DOHH2 (cell line): ENCODE measurements around the gene COX8A.

ENCODE experiments used
- CTCF ChIP-seq: fragments of 200-600 bp; sonication (generic); IDR thresholded peaks from one replicate; pipeline ENCODE4 v1.5.1; 2014; ENCODE audit warnings: antibody characterized with exemption, mild to moderate bottlenecking, low read depth, low read length; ENCODE audit not compliant: poor library complexity, severe bottlenecking
- EZH2phosphoT487 ChIP-seq: fragments of 200-600 bp; sonication (generic); IDR thresholded peaks from 2 replicates; pipeline ENCODE4 v1.6.1; 2017; ENCODE audit warnings: borderline replicate concordance, mild to moderate bottlenecking, antibody characterized with exemption, low read length, moderate library complexity, mixed read lengths

GRCh38 chr11:64010783-64011182, 36.4 kb downstream of the COX8A start:
- TF ChIP-seq EZH2phosphoT487 (no peak), CTCF (no peak)
